NCI-H2227 (cell line): Measurements from ENCODE around the gene DACT2.
"Not testable (repeated sequence)": the region's sequence is repeated elsewhere in the genome, so short reads cannot be mapped to it uniquely, and the experiment has no call there.

Experiments used
- DNase-seq: peaks from one replicate; lab custom pipeline; 2025; ENCODE audit not compliant: unreplicated experiment; lab: John Stamatoyannopoulos, UW

DACT2 gene

DNA sequence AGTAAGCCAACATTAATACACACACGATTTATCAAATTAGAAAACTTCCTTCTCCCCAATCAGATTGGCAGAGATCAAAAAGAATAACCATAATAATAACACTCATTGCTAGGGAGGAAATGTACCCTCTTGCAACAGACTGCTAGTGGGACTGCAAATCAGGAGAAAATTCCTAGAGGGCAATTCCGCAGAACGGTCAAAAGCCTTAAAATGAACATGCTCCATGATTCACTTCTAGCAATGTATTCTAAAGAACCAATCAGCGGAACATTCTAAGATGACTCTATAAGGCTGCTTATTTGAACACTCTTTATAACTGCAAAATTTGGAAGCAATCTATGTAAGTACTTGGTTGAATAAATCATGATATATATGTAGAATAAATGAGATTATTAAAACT, 8.5 kb upstream of the DACT2 start:
- no peak for DNase-seq

DNA sequence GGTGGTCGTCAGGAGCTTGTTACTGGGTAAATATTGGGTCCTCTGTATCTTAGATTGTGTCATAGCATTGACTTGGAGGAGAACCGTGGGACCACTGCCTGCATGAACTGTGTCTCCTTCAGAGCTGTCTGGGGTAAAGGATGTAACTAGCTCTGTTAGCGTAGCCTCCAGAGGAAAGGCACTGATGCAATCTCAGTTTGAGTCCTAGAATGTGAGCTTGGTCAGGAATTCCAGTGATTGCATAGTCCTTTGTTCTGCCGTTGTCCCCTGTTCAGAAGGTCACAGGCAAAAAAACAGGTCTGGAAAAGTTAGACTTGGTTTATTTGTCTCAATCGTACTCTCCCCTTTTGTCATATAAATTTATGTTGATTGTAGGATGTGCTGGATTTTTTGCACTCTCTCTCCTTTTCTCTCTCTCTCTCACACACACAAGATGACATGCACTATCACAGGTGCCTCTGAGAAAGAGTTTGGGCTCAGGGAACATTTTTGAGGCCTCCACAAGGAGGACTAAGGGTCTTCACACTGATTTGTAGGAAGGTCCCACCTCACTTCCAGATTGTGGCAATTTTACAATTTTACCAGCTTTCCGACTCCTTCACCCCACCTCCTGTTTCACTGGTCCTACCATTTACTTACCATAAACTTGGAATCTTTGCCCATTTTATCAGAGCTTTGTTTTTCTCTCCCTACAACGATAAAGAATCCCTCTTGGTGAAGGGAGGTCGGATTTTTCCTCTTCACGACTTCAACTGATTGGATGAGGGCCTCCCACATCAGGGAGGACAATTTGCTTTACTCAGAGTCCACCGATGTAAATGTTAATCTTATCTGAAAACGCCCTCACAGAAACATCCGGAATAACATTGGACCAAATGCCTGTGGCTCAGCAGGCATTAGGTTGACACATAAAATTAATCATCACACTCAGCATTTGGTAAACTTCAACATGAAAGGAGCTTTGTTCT, 7.0 kb upstream of the DACT2 start:
- DNase-seq, result no peak

DNA sequence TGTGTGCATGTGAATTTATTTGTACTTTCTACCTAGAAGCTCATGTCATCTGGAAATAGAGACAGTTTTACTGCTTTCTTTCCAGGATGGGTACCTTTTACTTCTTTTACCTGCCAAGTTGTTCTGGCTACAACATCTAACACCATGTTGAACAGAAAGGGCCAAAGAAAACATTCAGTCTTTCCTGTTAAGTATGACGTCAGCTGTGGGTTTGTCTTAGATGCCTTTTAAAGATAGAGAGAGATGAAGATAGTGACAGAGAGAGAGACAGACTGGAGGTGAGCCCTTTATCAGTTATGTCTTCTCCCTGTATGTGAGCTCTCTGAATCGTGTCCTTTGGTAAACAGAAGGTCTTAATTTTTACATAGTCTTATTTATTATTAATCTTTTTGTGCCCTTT, 3.4 kb upstream of the DACT2 start:
- DNase-seq, result no peak

DNA sequence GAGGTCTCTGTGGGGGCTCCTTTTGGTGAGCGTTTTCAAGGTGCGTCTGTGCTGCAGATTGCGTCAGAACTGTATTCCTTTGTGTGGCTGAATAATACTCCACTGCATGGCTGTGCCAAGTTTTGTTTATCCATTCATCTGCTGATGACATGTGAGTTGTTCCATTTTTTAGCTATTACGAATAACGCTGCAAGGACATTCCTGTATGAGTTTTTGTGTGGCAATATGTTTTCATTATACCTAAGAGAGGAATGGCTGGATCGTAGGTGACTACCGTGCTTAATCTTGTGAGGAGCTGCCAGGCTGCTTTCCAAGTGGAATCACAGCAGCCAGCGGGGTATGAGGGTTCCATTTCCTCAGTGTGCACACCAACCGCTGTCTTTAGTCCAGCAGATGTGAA, 1.1 kb upstream of the DACT2 start:
- no peak for DNase-seq

DNA sequence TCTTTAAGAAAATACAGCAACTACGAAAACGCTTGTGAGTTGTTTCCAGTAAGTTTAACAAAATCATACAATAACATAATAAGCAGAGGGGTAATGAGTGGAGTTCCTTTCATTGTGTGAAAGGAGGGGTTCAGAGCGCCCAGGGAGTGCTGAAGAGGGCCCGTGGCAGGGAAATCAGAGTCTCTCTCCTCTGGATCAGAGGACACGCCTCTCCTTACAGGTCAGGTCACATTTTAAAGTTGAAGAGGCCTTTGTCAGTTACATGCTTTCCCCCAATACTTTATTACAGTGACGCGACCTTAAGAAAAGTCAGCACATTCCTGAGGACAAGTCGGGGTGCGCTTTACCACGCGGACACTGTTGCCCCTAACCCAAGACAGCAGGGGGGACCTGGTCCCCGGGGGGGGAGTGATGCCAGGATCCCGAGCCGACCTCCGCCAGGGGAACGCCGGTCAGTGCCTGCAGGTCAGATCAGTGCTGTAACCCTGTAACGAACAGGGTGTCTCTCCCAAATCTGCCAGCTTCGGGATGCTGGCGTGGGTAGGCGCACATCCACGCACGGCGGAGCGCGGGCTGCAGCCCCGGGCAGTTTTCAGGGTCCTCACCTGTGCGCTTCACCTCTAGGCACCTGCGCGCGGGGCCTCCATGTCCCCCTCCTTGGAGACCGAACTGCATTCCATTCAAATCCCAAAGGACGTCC, 848 bp downstream of the DACT2 start:
- no peak for DNase-seq

DNA sequence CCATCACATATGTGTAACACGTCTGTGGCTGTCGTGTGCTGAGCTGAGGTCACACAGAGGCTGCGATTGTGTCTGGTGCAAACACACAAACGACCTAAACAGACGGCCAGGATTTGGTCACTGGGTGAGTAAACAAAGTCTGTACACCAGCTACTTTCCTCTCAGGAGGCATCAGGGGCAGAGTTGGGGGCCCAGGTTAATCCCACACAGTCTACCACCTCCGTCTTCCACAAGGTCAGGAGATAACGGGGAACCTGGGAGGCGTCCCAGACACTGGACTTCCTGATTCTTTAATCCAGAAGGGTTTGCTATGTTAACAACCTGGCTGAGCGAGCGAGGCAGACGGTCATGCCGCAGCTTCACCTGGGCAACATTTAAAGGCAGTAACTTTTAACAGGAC, 1.5 kb downstream of the DACT2 start:
- DNase-seq, result no peak

DNA sequence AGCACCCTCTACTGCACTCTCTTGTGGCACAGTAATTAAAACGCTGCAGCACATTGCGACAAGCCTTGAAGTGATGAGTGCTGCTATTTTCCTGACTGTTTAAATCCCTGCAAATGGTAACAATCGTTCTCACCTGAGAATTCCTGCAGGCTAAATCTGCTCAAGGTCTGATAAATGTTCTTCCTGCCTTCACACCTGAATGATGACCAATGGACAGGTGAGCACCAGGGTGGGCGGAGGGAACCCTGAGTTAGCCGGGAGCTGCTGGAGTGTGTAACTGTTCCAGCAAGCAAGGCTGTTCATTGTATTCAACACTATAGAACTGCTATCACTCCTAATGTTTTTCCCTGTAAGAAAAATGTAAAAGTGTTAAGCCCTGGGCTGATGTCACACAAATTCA, 4.0 kb downstream of the DACT2 start:
- no peak for DNase-seq

DNA sequence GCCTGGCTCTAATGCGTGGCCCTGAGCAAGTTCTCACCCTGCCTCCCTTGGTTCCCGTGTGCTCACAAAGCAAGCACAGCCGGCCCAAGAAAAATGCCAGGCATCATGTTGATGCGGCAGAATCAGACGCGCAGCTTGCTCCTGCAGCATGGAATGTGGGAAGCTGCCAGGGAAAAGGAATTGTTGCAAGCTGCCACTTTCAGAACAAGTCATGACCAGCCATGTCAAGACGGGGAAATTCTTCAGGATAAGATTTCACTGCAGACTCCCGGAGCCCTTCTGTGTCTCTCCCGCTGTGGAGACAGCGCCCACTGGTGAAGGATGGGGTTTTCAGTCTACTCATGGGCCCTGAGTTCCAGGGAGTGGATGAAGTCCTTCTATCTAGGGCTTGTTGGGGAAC, 4.6 kb downstream of the DACT2 start:
- DNase-seq, result no peak

DNA sequence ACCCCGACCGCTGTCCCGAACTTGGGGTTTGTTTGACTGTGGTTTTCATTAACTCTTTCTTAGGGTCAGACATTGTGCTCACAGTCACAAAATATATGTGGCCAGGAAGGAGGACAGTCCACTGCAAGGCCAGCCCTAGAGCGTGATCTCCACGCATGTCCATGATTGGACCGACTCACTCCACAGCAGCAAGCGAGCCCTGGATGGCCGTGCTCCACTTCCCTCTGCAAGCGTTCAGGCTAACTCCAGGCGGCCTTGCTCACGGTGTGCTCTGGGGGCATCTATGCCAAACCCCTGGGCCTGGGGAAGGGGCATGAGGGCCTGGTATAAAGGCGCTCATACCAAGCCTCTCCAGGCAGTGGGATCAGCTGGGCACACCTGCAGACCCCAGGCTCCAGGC, 5.6 kb downstream of the DACT2 start:
- no peak for DNase-seq

DNA sequence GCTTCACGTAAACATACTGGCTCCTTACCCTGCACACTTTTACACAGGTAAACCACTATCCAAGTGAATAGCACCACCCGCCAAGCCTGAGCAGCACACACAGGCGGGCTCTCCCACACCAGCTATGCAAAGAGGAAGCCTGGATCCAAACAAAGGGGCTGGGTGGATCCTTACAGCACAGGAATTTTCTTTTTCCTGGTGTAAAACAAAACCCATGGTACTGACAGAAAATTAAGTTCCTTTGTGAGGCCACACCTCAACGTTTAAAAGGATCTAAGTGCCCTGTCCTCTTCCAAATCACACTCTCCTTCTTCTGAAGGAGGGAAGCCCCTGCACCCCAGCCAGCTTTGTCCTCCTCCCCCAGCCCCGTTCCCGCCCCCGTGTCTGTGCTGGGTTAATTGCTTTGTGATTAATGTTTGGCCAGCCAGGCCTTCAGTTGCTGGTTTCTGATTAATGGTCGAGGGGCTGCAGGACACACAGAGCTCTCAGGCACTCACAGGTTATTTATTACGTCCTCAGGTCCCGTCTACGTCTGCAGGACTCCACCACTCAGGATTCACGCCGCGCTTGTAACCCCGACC, 6.1 kb downstream of the DACT2 start:
- DNase-seq, result no peak

DNA sequence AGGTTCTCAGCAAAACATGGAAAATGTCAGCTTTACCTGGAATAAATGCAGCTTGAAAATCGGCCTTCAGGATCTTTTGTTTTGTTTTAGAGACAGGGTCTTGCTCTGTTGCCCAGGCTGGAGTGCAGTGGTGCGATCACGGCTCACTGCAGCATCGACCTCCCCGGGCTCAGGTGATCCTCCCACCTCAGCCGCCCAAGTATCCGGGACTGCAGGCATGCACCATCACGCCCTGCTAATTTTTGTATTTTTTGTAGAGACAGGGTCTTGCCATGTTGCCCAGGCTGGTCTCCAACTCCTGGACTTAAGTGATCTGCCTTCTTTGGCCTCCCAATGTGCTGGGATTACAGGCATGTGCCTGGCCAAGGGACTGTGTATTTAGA, 7.5 kb downstream of the DACT2 start:
- DNase-seq, result not testable (repeated sequence)

DNA sequence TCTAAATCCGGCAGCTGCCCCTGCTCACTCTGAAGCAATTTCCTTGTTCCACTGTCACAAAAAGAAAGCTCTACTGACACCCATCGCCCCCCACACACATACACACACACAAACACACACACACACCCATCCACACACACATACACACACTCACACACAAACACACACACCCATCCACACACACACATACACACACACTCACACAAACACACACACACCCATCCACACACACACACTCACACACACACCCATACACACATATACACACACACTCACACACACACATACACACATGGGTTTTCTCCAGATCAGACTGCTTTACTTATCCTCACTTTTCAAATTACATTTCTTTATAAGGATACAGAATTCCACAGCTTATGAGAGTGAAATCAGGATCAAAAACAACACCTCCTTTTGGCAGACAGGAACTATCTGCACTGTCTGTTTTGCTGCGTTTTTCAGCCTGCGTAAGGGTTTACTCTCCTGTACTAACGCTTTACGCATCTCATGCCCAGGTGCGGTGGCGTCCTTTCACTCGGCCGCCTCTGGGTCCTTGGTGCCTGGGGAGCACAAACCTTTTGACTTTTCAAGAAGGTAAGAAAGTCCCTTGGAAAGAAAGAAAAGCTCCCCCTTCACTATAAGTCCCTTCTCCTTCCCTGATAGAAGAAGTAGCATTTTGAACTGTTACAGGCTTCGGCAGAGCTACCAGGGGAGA, 8.0 kb downstream of the DACT2 start:
- DNase-seq, result no peak

DNA sequence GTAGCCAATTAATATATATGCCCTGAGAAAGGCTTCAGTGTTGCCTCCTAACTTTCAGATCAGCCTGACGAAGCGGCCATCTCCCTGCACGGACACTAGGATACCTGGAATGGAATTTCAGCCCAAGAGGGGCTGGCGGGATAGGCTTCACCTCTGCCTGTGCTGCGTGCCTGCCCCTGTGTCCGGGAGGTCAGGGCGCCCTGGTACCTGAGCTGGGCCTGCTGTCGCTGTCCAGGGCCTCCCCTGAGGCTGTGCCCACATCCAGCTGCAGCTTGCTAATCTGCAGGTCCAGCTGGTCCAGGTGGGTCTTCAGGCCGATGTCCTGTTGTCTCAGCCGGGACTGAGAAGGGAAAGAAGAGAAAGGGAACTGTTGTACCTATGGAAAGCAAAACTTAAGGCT, 8.6 kb downstream of the DACT2 start:
- DNase-seq, result no peak

DNA sequence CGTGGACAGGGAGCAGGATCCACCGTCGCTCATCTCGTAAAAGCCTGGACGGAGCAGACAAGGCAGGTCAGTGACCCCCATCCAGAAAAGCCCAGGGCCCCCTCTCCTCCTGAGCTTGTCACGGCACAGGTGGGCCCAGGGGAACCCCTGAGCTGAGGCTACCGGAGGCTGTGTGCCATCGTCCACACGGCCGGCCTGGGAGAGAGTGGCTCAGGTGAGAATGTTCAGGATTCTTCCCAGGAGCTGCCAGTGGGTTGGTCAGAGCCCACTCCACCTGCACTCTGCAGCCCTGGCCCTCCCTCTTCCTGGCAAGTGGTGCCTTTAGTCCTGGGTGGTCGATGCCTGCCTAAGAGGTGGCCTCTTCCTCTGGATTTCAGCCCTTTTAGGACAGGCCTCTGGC, 9.2 kb downstream of the DACT2 start:
- no peak for DNase-seq

DNA sequence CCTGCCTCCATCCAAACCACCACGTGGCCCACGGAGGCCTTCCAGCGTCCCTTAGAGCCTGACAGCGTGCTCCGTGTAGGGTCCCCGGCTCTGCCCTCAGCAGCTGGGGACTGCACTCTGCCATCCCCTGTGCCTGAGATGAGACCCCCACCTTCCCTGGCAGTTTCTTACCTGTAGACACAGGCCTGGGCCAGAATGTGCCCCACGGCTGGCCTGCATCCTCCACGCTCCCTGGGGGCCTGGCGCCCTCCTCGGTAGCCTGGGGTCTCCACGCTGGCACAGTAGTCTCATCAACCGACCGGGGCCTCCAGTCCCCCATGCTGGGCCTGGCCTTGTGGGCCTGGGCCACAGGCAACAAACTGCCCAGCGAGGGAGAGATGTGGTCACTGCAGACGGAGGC, 9.6 kb downstream of the DACT2 start:
- no peak for DNase-seq

DNA sequence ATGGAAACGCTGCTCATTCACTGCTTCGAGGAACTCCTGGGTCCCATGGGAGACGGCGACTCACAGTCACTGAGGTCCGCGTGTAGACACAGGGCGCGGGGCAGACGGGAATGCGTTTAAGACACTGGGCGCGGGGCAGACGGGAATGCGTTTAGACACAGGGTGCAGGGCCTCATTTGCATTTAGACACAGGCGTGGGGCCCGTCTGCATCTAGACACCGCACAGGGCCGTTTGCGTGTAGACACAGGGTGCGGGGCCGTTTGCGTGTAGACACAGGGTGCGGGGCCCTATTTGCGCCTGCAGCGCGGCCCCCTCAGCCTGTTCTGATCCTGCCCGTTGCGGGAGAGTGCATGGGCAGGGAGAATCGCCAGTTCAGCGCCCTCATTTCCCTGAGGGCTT, 10.4 kb downstream of the DACT2 start:
- DNase-seq, result no peak

DNA sequence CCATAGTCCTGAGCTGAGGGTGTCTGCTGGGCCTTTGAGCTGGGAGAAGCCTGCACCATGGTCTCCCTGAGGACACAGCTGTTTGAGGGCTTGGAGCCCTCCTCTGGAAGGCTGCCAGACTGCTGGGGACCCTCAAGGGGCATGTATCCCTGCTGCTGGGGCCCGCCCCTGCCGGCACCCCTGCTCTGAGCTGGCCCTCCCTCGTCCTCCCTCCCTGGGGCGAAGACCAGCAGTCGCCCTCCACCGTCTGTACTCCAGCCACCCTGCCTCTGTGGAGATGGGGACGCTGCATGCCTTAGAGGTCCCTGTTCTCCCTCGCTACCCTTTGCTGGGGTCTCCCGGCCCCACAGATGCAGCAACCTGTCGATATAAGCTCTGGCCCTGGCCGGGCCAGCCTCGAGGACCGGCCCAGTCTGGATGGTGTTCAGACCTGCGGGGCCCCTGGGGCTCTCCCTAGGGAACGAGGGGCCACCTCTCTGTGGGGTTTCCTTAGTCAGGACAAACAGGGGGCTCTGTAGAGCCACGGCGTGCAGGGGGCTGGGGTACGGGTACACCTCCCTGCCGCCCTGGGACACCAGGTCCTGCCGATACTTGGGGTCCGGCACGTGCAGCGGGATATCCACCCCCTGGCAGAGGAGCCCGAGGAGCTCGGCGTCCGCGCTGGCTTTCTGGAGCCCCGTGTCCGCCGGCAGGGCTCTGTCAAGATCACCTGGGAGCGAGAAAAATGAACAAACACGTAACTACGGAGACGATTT, 11.0 kb downstream of the DACT2 start:
- no peak for DNase-seq

DNA sequence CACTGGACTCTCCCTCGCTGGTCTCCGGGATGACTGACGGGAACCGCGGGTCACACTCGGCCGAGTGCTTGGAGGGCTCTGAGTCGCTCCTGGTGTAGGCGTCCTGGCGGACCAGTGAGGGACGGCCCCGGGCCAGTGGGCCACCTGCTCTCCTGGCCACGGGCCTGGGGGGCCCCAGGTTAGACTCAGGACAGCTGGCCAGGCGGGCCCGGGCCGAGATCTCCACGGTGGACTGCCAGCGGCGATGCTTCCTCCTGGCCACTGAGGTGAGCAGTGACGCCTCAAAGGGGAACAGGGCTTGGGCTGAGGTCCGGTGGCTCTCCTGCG, 11.9 kb downstream of the DACT2 start:
- no peak for DNase-seq

DNA sequence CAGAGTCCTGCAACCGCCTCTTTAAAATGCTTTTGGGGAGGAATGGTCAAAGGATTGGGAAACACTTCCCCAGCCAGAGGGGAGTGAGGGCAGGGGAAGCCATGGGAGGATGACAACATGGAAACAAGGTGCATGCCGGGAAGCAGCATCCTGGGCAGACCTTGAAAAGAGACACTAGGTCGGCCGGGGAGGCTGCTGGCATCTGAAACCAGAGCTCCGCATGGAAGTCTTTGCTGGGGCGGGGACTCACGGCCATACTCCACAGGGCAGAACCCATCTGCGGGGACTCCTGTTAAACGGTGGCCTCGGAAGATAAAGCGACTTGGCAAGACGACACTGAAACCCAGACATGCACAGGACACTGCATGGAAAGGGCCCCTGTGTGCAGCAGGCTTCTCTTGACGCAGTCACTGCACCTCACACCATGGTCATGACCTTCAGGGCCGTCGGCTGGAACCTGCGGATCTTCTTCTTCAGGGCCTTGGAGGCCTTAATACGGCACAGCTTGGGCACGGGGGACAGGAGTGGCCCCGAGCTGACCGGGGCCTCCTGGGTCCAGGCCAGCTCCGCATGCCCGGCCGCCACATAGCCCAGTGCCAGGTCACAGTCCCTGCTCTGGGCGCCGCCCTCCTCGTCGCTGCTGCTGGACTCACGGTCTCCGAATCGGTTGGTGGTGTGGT, 12.4 kb downstream of the DACT2 start:
- no peak for DNase-seq

DNA sequence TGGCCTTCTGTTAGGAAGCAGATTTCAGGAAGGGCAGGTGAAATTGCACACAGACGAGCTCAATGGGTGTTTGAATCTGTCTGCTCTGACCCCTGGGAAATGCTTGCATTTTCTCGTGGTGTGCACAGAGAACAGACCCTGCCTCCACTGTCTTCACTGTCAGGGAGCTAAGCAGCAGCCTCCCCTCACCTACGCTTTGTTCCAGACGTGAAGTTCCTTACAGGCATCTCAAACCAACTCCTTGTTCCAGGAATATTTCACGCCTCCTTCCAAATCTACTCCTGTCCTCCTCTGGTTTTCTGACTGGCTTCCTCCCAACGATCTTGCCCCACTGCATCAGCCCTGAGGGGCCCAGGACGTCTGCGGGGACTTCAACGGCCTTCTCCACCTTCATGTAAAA, 13.7 kb downstream of the DACT2 start:
- no peak for DNase-seq
